ENCODE data around the gene CUL5.
A peak's percentile ranks its signal among the peaks of the same experiment; 100 is the strongest.

CUL5 gene

GRCh38 chr11:108008656-108009496 is at the start of gene CUL5:
CUL5 (plus strand) TSS chr11:108008898; CDS start chr11:108009349, 451 bp downstream.
- peak; percentile 70 for TF ChIP-seq CTCF (IDR thresholded peaks at IDR 0.05; ENCODE audit: insufficient read depth, missing control alignments)
- DNase-seq (ENCODE audit: insufficient read length, low spot score) (peak; percentile 43), FAIRE-seq (no peak)

- FAIRE-seq (no peak), DNase-seq (ENCODE audit: insufficient read length, low spot score) (no peak)
- no peak for TF ChIP-seq CTCF (IDR thresholded peaks at IDR 0.05; ENCODE audit: insufficient read depth, missing control alignments)
These were observed 47.2 kb upstream of the CUL5 start for GRCh38 chr11:107961480-107961879.

GRCh38 chr11:107962181-107962580 is 46.5 kb upstream of the CUL5 start:
- no peak for FAIRE-seq
- no peak for TF ChIP-seq CTCF (IDR thresholded peaks at IDR 0.05; ENCODE audit: insufficient read depth, missing control alignments)
- DNase-seq (ENCODE audit: insufficient read length, low spot score) = no peak

GRCh38 chr11:107963091-107963490 is 45.6 kb upstream of the CUL5 start:
- DNase-seq (ENCODE audit: insufficient read length, low spot score) (no peak), FAIRE-seq (no peak)
- no peak for TF ChIP-seq CTCF (IDR thresholded peaks at IDR 0.05; ENCODE audit: insufficient read depth, missing control alignments)

- DNase-seq (ENCODE audit: insufficient read length, low spot score) = no peak
- FAIRE-seq = no peak
- no peak for TF ChIP-seq CTCF (IDR thresholded peaks at IDR 0.05; ENCODE audit: insufficient read depth, missing control alignments)
These were observed 39.5 kb upstream of the CUL5 start for GRCh38 chr11:107969219-107969618.

- FAIRE-seq = no peak
- no peak for TF ChIP-seq CTCF (IDR thresholded peaks at IDR 0.05; ENCODE audit: insufficient read depth, missing control alignments)
- no peak for DNase-seq (ENCODE audit: insufficient read length, low spot score)
These were observed 38.6 kb upstream of the CUL5 start for GRCh38 chr11:107970049-107970448.

- no peak for DNase-seq (ENCODE audit: insufficient read length, low spot score)
- no peak for FAIRE-seq
- TF ChIP-seq CTCF (IDR thresholded peaks at IDR 0.05; ENCODE audit: insufficient read depth, missing control alignments) = no peak
These were observed 35.1 kb upstream of the CUL5 start for GRCh38 chr11:107973641-107974040.
